ENCODE results near the gene CIDEA.
A peak's percentile ranks its signal among the peaks of the same experiment; 100 is the strongest.

CIDEA gene

GRCh38 chr18:12274793-12275192 is 20.6 kb downstream of the CIDEA start:
- TF ChIP-seq, protein P1, sequence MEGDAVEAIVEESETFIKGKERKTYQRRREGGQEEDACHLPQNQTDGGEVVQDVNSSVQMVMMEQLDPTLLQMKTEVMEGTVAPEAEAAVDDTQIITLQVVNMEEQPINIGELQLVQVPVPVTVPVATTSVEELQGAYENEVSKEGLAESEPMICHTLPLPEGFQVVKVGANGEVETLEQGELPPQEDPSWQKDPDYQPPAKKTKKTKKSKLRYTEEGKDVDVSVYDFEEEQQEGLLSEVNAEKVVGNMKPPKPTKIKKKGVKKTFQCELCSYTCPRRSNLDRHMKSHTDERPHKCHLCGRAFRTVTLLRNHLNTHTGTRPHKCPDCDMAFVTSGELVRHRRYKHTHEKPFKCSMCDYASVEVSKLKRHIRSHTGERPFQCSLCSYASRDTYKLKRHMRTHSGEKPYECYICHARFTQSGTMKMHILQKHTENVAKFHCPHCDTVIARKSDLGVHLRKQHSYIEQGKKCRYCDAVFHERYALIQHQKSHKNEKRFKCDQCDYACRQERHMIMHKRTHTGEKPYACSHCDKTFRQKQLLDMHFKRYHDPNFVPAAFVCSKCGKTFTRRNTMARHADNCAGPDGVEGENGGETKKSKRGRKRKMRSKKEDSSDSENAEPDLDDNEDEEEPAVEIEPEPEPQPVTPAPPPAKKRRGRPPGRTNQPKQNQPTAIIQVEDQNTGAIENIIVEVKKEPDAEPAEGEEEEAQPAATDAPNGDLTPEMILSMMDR (IDR thresholded peaks at IDR 0.05; ENCODE audit: insufficient read depth, low read length, poor library complexity, severe bottlenecking), result no peak
- DNase-seq (ENCODE audit: extremely low read depth, insufficient read length), result no peak
- Histone ChIP-seq H3K27me3 (replicated peaks; ENCODE audit: control insufficient read depth, insufficient read depth, low read length) (no peaks in the 10 kb centered on the region), H3K4me3 (replicated peaks; ENCODE audit: low read depth, low read length) (no peak overlapping the region), H3K36me3 (ENCODE audit: control insufficient read depth, insufficient read depth, low read length) (no peaks in the 10 kb centered on the region)

GRCh38 chr18:12276736-12277554 is 22.8 kb downstream of the CIDEA start:
- Histone ChIP-seq H3K27me3 (replicated peaks; ENCODE audit: control insufficient read depth, insufficient read depth, low read length) (no peaks in the 10 kb centered on the region), H3K36me3 (ENCODE audit: control insufficient read depth, insufficient read depth, low read length) (no peaks in the 10 kb centered on the region), H3K4me3 (replicated peaks; ENCODE audit: low read depth, low read length) (no peak overlapping the region)
- TF ChIP-seq, protein P1 (IDR thresholded peaks at IDR 0.05; ENCODE audit: insufficient read depth, low read length, poor library complexity, severe bottlenecking), result no peak
- DNase-seq (ENCODE audit: extremely low read depth, insufficient read length), result no peak

DNA sequence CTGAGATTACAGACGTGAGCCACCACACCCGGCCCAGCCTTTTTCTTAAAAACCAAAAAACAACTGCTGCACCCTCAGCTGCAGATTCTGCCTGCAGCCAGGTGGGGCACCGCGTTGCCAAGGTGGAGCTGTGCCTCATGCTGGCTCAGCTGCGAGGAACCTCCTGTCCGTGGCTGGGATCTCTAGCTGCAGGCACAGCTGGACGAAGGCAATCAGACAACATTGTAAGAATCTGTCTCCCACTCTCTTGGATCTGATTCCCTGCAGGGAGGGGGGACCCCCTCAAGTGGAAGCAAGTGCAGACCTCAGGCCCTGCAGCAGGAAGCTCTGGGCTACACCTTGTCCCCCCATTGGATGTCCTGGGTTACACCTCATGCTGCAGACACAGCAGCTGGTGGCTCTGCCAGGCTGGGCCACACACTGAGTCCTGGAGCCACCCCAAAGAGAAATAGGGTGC is 24.1 kb downstream of the CIDEA start:
- TF ChIP-seq, protein P1 (IDR thresholded peaks at IDR 0.05; ENCODE audit: insufficient read depth, low read length, poor library complexity, severe bottlenecking), result peak; percentile 40
- H3K4me3 ChIP-seq (replicated peaks; ENCODE audit: low read depth, low read length), result no peak overlapping the region
- no peaks in the 10 kb centered on the region for H3K27me3 ChIP-seq (replicated peaks; ENCODE audit: control insufficient read depth, insufficient read depth, low read length)
- DNase-seq (ENCODE audit: extremely low read depth, insufficient read length), result no peak
- no peaks in the 10 kb centered on the region for H3K36me3 ChIP-seq (ENCODE audit: control insufficient read depth, insufficient read depth, low read length)

- Histone ChIP-seq H3K27me3 (replicated peaks; ENCODE audit: control insufficient read depth, insufficient read depth, low read length) (no peaks in the 10 kb centered on the region), H3K4me3 (replicated peaks; ENCODE audit: low read depth, low read length) (no peak overlapping the region), H3K36me3 (ENCODE audit: control insufficient read depth, insufficient read depth, low read length) (no peaks in the 10 kb centered on the region)
- TF ChIP-seq, protein P1 (IDR thresholded peaks at IDR 0.05; ENCODE audit: insufficient read depth, low read length, poor library complexity, severe bottlenecking), result no peak
- DNase-seq (ENCODE audit: extremely low read depth, insufficient read length), result no peak
Measured at GRCh38 chr18:12278741-12279682, 24.9 kb downstream of the CIDEA start.

DNA sequence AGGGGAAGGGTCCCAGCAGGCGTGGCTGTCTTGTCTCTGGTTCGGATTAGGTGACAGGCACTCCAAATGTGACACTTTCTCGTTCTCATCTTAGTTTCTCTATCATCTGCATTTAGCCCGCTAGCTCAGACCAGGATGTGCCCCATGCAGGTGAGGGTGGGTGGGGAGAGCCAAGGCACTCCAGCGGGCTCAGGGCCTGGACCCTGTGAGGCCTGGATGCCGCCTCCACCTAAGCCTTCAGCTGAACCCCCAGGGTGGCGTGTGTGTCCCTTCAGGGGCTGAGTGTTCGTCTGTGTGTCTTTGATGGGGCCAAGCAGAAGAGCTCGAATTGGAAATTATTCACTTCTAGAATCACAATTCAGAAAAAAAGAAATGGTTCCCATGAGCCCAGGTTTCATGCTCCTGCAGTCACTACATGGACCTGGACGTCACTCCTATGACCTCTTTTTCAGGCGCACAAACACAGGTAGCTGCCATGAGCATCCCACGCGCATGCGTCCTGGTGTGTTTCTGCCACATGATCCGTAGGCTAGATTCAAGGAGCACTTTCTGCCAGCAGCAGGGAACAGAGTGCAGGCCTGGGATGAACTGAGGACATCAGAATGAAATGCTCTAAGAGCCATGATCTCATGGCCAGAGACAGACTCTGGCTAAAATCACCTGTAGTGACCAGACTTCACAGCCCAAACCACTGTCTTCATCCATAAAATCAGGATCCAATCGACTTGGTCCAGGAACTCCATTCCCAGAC is 25.8 kb downstream of the CIDEA start:
- Histone ChIP-seq H3K27me3 (replicated peaks; ENCODE audit: control insufficient read depth, insufficient read depth, low read length) (no peaks in the 10 kb centered on the region; the same call in 1 of the 2 replicates), H3K36me3 (ENCODE audit: control insufficient read depth, insufficient read depth, low read length) (no peaks in the 10 kb centered on the region), H3K4me3 (replicated peaks; ENCODE audit: low read depth, low read length) (no peak overlapping the region)
- TF ChIP-seq, protein P1 (IDR thresholded peaks at IDR 0.05; ENCODE audit: insufficient read depth, low read length, poor library complexity, severe bottlenecking), result no peak
- DNase-seq (ENCODE audit: extremely low read depth, insufficient read length), result no peak
